Small intestine (tissue), 7 donors: Measurements from ENCODE around the gene SLC25A18. TPM values are rescaled to one million over a fixed set of nuclear protein-coding genes. Genes with fewer than 3 reads are reported as not detected.

Source experiments
- DNase-seq, 2 donors: peaks; one replicate each; pipeline versions ENCODE4 v3.0.0 to v3.0.0-alpha.2; 2013
- FAIRE-seq: peaks from 2 replicates; lab custom pipeline; 2012; peaks lifted over from hg19 to GRCh38; lab: Jason Lieb, UNC
- H3K27ac ChIP-seq, 3 donors: one replicate each; pipeline ENCODE4 v1.5.1; 2013; ENCODE audit warnings: low read length in 2 of 3, mild to moderate bottlenecking in 2 of 3, control low read depth in 1 of 3, inconsistent platforms in 1 of 3, low read depth in 1 of 3, moderate library complexity in 1 of 3
- H3K27me3 ChIP-seq, 3 donors: one replicate each; pipeline ENCODE4 v1.6.1; 2013; ENCODE audit warnings: low read length in 3 of 3, inconsistent platforms in 1 of 3; ENCODE audit not compliant: control insufficient read depth in 3 of 3, insufficient read depth in 3 of 3
- H3K36me3 ChIP-seq, 3 donors: one replicate each; pipeline ENCODE4 v1.6.1; 2013; ENCODE audit warnings: low read length in 3 of 3, inconsistent platforms in 1 of 3, low read depth in 1 of 3, mild to moderate bottlenecking in 1 of 3, moderate library complexity in 1 of 3; ENCODE audit not compliant: control insufficient read depth in 3 of 3, insufficient read depth in 2 of 3
- H3K4me1 ChIP-seq, 3 donors: one replicate each; pipeline ENCODE4 v1.6.1; 2013; ENCODE audit warnings: low read length in 2 of 3, inconsistent platforms in 1 of 3, low read depth in 1 of 3, mild to moderate bottlenecking in 1 of 3, moderate library complexity in 1 of 3; ENCODE audit not compliant: control insufficient read depth in 3 of 3, insufficient read depth in 2 of 3
- H3K4me3 ChIP-seq, 3 donors: one replicate each; pipeline ENCODE4 v1.5.1; 2013; ENCODE audit warnings: low read length in 3 of 3, control low read depth in 1 of 3, inconsistent platforms in 1 of 3, low read depth in 1 of 3, mild to moderate bottlenecking in 1 of 3, moderate library complexity in 1 of 3
- H3K9me3 ChIP-seq, 2 donors: one replicate each; pipeline ENCODE4 v1.6.1; 2013; ENCODE audit warnings: low read depth in 1 of 2, low read length in 1 of 2; ENCODE audit not compliant: control insufficient read depth in 2 of 2, insufficient read depth in 1 of 2
- WGBS, 3 donors: extraction: QIAGEN DNeasy Blood & Tissue Kit; methylation state at CpG; one replicate each; pipeline ENCODE4 v1.1.7; 2013; 5-methylcytosine and 5-hydroxymethylcytosine counted together
- polyA plus RNA-seq, 4 donors: library from polyadenylated mRNA; stranded (reverse) in 3 of 4; unstranded in 1 of 4; fragments of 200-250 nt in 3 of 4; fragments of 120-200 nt in 1 of 4; gene quantifications; one replicate each; pipeline versions ENCODE4 v1.2.1 to v1.2.3, GENCODE V29; 2013
- donor health status: healthy with polysubstance abuse.
- donor health status: control.
- donor health status: control.
- donor health status: Bipolar disorder and iron deficiency.
- donor health status: healthy.

SLC25A18 gene
- polyA plus RNA-seq, 4 donors, result 0.38 to 2.1 TPM; not detected in 2

- FAIRE-seq, result no peak
- Histone ChIP-seq H3K9me3 (no peaks in the 10 kb centered on the region), H3K4me1 (no peaks in the 10 kb centered on the region)
Observed at GRCh38 chr22:17540481-17540880, 22.8 kb upstream of the SLC25A18 start.

GRCh38 chr22:17541476-17541875 lies 21.8 kb upstream of the SLC25A18 start:
- no peaks in the 10 kb centered on the region for H3K9me3 ChIP-seq
- 76 to 86% (median 80%) methylated on average over 7 of the region's 7 CpGs for WGBS, 3 donors
- FAIRE-seq, result no peak

More at GRCh38 chr22:17540481-17540880, 22.8 kb upstream of the SLC25A18 start:
- Histone ChIP-seq H3K36me3 (no peaks in the 10 kb centered on the region), H3K27ac (no peak overlapping the region), H3K4me3 (no peak overlapping the region), H3K27me3 (no peaks in the 10 kb centered on the region)
- no peak for DNase-seq
- WGBS, 3 donors, result 88 to 92% (median 88%) methylated on average over 15 of the region's 15 CpGs

GRCh38 chr22:17542452-17542851 lies 20.8 kb upstream of the SLC25A18 start:
- no peaks in the 10 kb centered on the region for H3K9me3 ChIP-seq
- DNase-seq (no peak), FAIRE-seq (no peak)
- H3K4me3 ChIP-seq, result no peak overlapping the region
- no peak overlapping the region for H3K27ac ChIP-seq
- no peaks in the 10 kb centered on the region for H3K36me3 ChIP-seq
- 91 to 95% (median 91%) methylated on average over 14 of the region's 14 CpGs for WGBS, 3 donors
- no peaks in the 10 kb centered on the region for H3K27me3 ChIP-seq
- H3K4me1 ChIP-seq, result no peaks in the 10 kb centered on the region

More at GRCh38 chr22:17541476-17541875, 21.8 kb upstream of the SLC25A18 start:
- no peak for DNase-seq
- no peaks in the 10 kb centered on the region for H3K27me3 ChIP-seq
- no peaks in the 10 kb centered on the region for H3K4me1 ChIP-seq
- no peak overlapping the region for H3K4me3 ChIP-seq
- H3K36me3 ChIP-seq, result no peaks in the 10 kb centered on the region
- no peak overlapping the region for H3K27ac ChIP-seq

GRCh38 chr22:17548010-17548755 lies 15.1 kb upstream of the SLC25A18 start:
- FAIRE-seq, result no peak
- H3K27ac ChIP-seq, result no peak overlapping the region
- no peaks in the 10 kb centered on the region for H3K9me3 ChIP-seq
- 87 to 89% (median 88%) methylated on average over 23 of the region's 23 CpGs for WGBS, 3 donors
- no peak for DNase-seq
- H3K4me1 ChIP-seq, result no peaks in the 10 kb centered on the region
- no peaks in the 10 kb centered on the region for H3K36me3 ChIP-seq
- no peak overlapping the region for H3K4me3 ChIP-seq
- no peaks in the 10 kb centered on the region for H3K27me3 ChIP-seq

- Histone ChIP-seq H3K9me3 (no peaks in the 10 kb centered on the region), H3K4me1 (no peaks in the 10 kb centered on the region), H3K27ac (no peak overlapping the region), H3K4me3 (no peak overlapping the region), H3K36me3 (no peaks in the 10 kb centered on the region), H3K27me3 (no peaks in the 10 kb centered on the region)
- FAIRE-seq (no peak), DNase-seq (no peak)
- WGBS, 3 donors, result 82 to 94% (median 85%) methylated on average over 5 of the region's 5 CpGs
Observed at GRCh38 chr22:17548756-17549035, 14.6 kb upstream of the SLC25A18 start.

- H3K4me1 ChIP-seq, result no peaks in the 10 kb centered on the region
- no peak overlapping the region for H3K27ac ChIP-seq
- DNase-seq (no peak), FAIRE-seq (no peak)
- WGBS, 3 donors, result 88 to 91% (median 89%) methylated on average over 10 of the region's 10 CpGs
- H3K4me3 ChIP-seq, result no peak overlapping the region
- no peaks in the 10 kb centered on the region for H3K9me3 ChIP-seq
- no peaks in the 10 kb centered on the region for H3K36me3 ChIP-seq
- H3K27me3 ChIP-seq, result no peaks in the 10 kb centered on the region
Observed at GRCh38 chr22:17549183-17549582, 14.1 kb upstream of the SLC25A18 start.

GRCh38 chr22:17549655-17550054 lies 13.6 kb upstream of the SLC25A18 start:
- no peak for DNase-seq
- no peak for FAIRE-seq
- H3K27ac ChIP-seq, result no peak overlapping the region
- no peaks in the 10 kb centered on the region for H3K36me3 ChIP-seq
- H3K27me3 ChIP-seq, result no peaks in the 10 kb centered on the region
- no peaks in the 10 kb centered on the region for H3K9me3 ChIP-seq
- WGBS, 3 donors, result 90 to 95% (median 91%) methylated on average over 5 of the region's 5 CpGs
- H3K4me3 ChIP-seq, result no peak overlapping the region
- no peaks in the 10 kb centered on the region for H3K4me1 ChIP-seq

GRCh38 chr22:17552737-17553136 lies 10.6 kb upstream of the SLC25A18 start:
- H3K27me3 ChIP-seq, result no peaks in the 10 kb centered on the region
- DNase-seq (no peak), FAIRE-seq (no peak)
- no peak overlapping the region for H3K4me3 ChIP-seq
- no peaks in the 10 kb centered on the region for H3K9me3 ChIP-seq
- 13 to 61% (median 43%) methylated on average over 7 of the region's 7 CpGs for WGBS, 3 donors
- H3K36me3 ChIP-seq, result no peaks in the 10 kb centered on the region
- H3K27ac ChIP-seq, result no peak overlapping the region
- no peaks in the 10 kb centered on the region for H3K4me1 ChIP-seq

- FAIRE-seq (no peak), DNase-seq (no peak)
- WGBS, 3 donors, result 77 to 81% (median 79%) methylated on average over 4 of the region's 4 CpGs
Observed at GRCh38 chr22:17554814-17555213, 8.5 kb upstream of the SLC25A18 start.

More at GRCh38 chr22:17554814-17555213, 8.5 kb upstream of the SLC25A18 start:
- no peaks in the 10 kb centered on the region for H3K36me3 ChIP-seq
- no peaks in the 10 kb centered on the region for H3K4me1 ChIP-seq
- no peak overlapping the region for H3K4me3 ChIP-seq
- H3K27ac ChIP-seq, result no peak overlapping the region
- H3K9me3 ChIP-seq, result no peaks in the 10 kb centered on the region
- H3K27me3 ChIP-seq, result no peaks in the 10 kb centered on the region
